Brain microvascular endothelial cell (primary cell): ENCODE data around the gene PAPOLB.

Experiments
- DNase-seq: peaks from one replicate; pipeline ENCODE4 v3.0.0-alpha.2; 2020
- H3K27ac ChIP-seq: fragments of 250-450 bp; sonication (Bioruptor Pico); 2 replicates; pipeline ENCODE4 v1.5.1; 2020; ENCODE audit warnings: mild to moderate bottlenecking, moderate library complexity
- H3K27me3 ChIP-seq: fragments of 250-450 bp; sonication (Bioruptor Pico); replicated peaks from 2 replicates; pipeline ENCODE4 v1.5.1; 2020; ENCODE audit warnings: mild to moderate bottlenecking
- H3K36me3 ChIP-seq: fragments of 250-450 bp; sonication (Bioruptor Pico); replicated peaks from 2 replicates; pipeline ENCODE4 v1.5.1; 2020; ENCODE audit warnings: mild to moderate bottlenecking
- H3K4me3 ChIP-seq: 2 replicates; pipeline ENCODE4 v1.5.1; 2011; ENCODE audit warnings: low read depth, mild to moderate bottlenecking, control low read depth, low read length, moderate library complexity
- in situ Hi-C: cut with HindIII; loops from 2 replicates; pipeline ENCODE4 v1.10.0; 2017; ENCODE audit warnings: low sequenced_read_pairs, low pct_ligation_motif_present
- TF ChIP-seq, protein P1 (sequence below): IDR thresholded peaks from 2 replicates; pipeline ENCODE4 v1.5.1; 2011; ENCODE audit warnings: low read depth, mild to moderate bottlenecking, moderate library complexity, low read length, control low read depth, inconsistent platforms; ENCODE audit errors: missing control alignments

The PAPOLB gene

DNA sequence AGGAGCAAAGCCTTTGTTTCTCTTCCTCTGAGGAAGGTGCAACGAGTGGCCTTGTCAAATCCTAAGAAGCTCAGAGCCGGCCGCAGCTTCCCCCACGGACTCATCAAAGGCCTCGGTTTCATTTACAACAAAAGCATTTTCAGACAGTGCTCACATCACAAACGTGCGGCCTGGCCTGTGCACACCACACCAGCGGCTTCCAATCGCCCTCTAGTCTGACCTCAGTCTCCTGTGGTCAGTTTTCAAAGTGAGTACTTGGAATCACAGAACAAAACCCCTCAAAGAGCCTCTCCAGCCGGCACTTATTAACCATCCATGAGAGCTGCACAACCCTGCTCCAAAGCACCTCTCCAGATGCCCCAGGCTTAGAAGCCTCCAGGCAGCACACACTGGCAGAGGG, 18.4 kb upstream of the PAPOLB start:
- no peak for DNase-seq
- in situ Hi-C loops, result no loop called here
- TF ChIP-seq, protein P1, sequence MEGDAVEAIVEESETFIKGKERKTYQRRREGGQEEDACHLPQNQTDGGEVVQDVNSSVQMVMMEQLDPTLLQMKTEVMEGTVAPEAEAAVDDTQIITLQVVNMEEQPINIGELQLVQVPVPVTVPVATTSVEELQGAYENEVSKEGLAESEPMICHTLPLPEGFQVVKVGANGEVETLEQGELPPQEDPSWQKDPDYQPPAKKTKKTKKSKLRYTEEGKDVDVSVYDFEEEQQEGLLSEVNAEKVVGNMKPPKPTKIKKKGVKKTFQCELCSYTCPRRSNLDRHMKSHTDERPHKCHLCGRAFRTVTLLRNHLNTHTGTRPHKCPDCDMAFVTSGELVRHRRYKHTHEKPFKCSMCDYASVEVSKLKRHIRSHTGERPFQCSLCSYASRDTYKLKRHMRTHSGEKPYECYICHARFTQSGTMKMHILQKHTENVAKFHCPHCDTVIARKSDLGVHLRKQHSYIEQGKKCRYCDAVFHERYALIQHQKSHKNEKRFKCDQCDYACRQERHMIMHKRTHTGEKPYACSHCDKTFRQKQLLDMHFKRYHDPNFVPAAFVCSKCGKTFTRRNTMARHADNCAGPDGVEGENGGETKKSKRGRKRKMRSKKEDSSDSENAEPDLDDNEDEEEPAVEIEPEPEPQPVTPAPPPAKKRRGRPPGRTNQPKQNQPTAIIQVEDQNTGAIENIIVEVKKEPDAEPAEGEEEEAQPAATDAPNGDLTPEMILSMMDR, result no peak
- Histone ChIP-seq H3K27me3 (no peaks in the 10 kb centered on the region), H3K4me3 (no peak overlapping the region), H3K36me3 (no peaks in the 10 kb centered on the region), H3K27ac (no peak overlapping the region)

DNA sequence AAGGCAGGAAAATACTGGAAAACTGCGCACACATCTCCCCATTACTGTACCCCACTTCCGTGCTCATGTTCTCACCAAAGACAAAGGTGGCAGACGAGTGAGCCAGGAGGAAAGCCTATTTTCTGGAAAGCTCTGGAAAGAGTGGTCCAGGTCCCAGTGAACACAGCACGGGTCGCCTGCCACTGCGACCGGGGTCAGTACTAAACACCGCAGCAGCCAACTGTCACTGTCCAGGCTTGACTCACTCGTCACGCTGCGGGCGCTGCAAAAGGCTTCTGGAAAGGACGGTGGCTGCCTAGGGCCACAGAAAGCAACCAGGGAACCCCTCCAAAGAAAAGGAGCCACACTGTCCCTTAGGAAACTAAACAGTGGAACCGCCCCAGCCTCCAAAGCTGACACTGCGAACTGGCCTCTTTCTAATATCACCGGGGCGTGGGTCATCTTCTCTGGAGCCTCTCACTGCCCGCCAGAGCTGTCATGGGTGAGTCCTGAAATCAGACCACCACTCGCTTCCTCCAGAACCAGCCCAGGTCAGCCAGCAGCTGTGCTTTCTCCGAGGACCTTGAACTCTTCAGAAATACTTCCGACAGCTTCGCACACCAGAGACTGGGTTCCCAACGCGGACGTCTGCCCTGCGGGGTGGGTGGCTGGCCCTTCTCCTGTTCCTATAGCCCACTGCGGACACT, 17.7 kb upstream of the PAPOLB start:
- in situ Hi-C loops, result no loop called here
- Histone ChIP-seq H3K27me3 (no peaks in the 10 kb centered on the region), H3K27ac (no peak overlapping the region), H3K36me3 (no peaks in the 10 kb centered on the region), H3K4me3 (no peak overlapping the region)
- TF ChIP-seq, protein P1, result no peak
- no peak for DNase-seq

DNA sequence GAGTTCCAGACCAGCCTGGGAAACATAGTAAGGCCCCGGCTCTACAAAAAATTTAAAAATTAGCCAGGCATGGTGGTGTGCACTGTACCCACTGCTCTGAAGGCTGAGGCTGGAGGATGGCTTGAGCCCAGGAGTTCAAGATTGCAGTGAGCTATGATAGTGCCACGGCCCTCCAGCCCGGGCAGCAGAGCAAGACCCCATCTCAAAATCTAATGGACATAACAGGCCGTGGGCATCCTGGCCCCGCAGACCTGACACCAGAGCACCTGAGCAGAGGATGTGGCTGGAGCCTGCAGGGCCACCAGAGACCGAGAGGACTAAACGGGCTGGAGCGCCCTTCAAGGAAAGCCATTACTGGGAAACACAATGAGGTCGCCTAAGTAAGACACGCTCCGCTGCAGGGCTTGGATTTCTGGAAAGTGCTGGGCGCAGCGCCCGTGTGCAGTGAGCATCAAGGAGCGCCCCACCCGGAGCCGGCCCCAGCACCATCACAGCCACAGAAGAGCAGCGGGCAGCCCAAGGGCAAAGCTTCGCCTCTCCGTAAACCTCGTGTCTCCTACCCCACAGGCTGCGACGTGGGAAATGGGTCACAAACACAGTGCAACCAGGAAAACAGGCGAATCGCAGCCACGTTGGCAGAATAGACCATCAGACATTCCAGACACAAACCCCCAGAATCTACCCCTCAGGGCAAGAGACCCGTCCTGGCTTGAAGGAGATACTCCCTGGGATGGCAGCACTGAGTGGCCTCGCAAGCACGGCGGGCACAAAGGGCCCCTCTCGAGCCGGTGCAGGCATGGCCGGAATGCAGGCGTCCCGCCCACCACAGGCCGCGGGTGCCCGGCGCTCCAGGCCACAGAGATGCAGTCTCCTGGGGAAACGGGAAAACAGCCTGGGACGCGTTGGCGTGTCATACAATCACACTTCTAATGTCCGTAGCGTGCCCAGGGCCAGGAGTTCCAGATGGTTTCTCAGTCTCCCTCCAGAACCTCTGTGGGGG, 16.8 kb upstream of the PAPOLB start:
- Histone ChIP-seq H3K27me3 (no peaks in the 10 kb centered on the region), H3K4me3 (no peak overlapping the region), H3K27ac (no peak overlapping the region), H3K36me3 (no peaks in the 10 kb centered on the region)
- in situ Hi-C loops, result no loop called here
- peak; percentile 43 for DNase-seq
- TF ChIP-seq, protein P1, result no peak

DNA sequence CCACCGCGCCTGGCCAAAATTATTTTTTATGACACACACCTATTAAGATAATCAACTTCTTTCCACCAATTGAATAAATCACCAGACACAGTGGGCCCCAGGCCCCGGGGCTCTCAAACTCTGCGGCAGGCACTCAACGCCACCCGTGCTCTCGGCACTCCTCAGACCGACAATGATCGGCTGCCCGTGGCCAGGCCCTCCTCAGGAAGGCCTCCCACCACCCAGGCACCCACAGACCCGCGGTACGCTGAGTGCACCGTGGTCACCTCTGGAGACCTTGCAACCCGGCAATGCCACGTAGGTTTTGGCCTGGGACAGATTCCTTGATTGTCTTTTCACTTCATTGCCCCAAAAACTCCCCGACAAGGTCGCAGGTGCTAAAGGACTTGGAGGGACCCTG, 14.8 kb upstream of the PAPOLB start:
- DNase-seq, result no peak
- Histone ChIP-seq H3K4me3 (no peak overlapping the region), H3K27ac (no peak overlapping the region), H3K36me3 (no peaks in the 10 kb centered on the region), H3K27me3 (no peaks in the 10 kb centered on the region)
- TF ChIP-seq, protein P1, result no peak
- in situ Hi-C loops, result no loop called here

DNA sequence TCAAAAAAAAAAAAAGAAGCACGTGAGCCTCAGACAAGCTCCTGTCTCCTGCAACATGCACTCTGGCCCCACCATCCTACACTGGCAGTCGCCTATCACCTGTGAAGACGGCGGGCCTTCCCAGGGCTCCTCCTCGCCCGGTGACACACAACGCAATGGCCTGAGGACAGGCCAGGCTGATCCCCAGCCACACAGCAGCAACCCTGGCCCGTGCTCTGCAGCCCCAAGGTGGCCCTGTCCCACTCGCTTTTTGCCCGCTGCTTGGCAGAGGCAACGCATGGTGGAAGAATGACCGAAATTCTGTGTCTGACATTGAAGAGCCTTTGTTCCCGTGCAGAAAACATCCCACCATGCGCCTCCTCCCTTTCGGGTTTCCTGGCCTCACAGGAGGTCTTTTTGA, 13.6 kb upstream of the PAPOLB start:
- DNase-seq, result no peak
- Histone ChIP-seq H3K36me3 (no peaks in the 10 kb centered on the region), H3K27me3 (no peaks in the 10 kb centered on the region), H3K4me3 (no peak overlapping the region), H3K27ac (no peak overlapping the region)
- in situ Hi-C loops, result no loop called here
- TF ChIP-seq, protein P1, result no peak
